IMR-90 (cell line): ENCODE results near the gene SPAST. TPM values are rescaled to one million over a fixed set of nuclear protein-coding genes. Genes with fewer than 3 reads are reported as not detected.
"Not testable (repeated sequence)": the region's sequence is repeated elsewhere in the genome, so short reads cannot be mapped to it uniquely, and the experiment has no call there.

Experiments used
- ATAC-seq: fragments of 200-7000 bp; cut with Tn5 transposase; 2 replicates; pipeline ENCODE4 v1.9.1; 2020; ENCODE audit warnings: low read depth, mild to moderate bottlenecking, moderate library complexity
- BruUV-seq: library from RNA; stranded (reverse); fragments of 400-500 nt; replicated peaks from 2 replicates; lab custom pipeline; 2021; lab: Mats Ljungman, UMichigan
- CTCF ChIA-PET: fragments of 300-600 bp; formaldehyde crosslinking; extraction: SDS; loops from one replicate; lab custom pipeline; 2021; ENCODE audit warnings: antibody characterized with exemption; lab: Yijun Ruan, JAX
- POLR2A ChIA-PET: fragments of 300-600 bp; sonication (Branson Sonifier 250); formaldehyde crosslinking; loops from one replicate; lab custom pipeline; 2022; ENCODE audit warnings: antibody characterized with exemption; ENCODE audit not compliant: unreplicated experiment; lab: Charles Lee
- DNase-seq: peaks from one replicate; pipeline ENCODE4 v3.0.0; 2013
- H2AFZ ChIP-seq: replicated peaks from 2 replicates; pipeline ENCODE3; 2013; ENCODE audit warnings: low read length, mild to moderate bottlenecking; ENCODE audit not compliant: poor library complexity
- H2AK5ac ChIP-seq: 2 replicates; pipeline ENCODE4 v1.6.1; 2013; ENCODE audit warnings: low read depth, low read length, inconsistent platforms
- H2AK9ac ChIP-seq: replicated peaks from 2 replicates; pipeline ENCODE3; 2013; ENCODE audit warnings: mild to moderate bottlenecking, low read depth, low read length, moderate library complexity; ENCODE audit not compliant: poor library complexity
- H2BK120ac ChIP-seq: 2 replicates; pipeline ENCODE4 v1.6.1; 2013; ENCODE audit warnings: low read depth, low read length, inconsistent platforms
- H2BK15ac ChIP-seq: 3 replicates; pipeline ENCODE4 v1.6.1; 2013; ENCODE audit warnings: low read depth, low read length, inconsistent platforms
- H2BK20ac ChIP-seq: 2 replicates; pipeline ENCODE4 v1.6.1; 2013; ENCODE audit warnings: low read depth, mild to moderate bottlenecking, inconsistent platforms, low read length, moderate library complexity
- H2BK5ac ChIP-seq: 2 replicates; pipeline ENCODE4 v1.6.1; 2013; ENCODE audit warnings: mild to moderate bottlenecking, low read depth, low read length, inconsistent platforms; ENCODE audit not compliant: poor library complexity, severe bottlenecking
- H3K14ac ChIP-seq: replicated peaks from 2 replicates; pipeline ENCODE4 v1.6.1; 2013; ENCODE audit warnings: low read depth, low read length, inconsistent platforms
- H3K18ac ChIP-seq: 2 replicates; pipeline ENCODE4 v1.6.1; 2013; ENCODE audit warnings: low read depth, low read length, control low read depth
- H3K23ac ChIP-seq: 2 replicates; pipeline ENCODE4 v1.6.1; 2013; ENCODE audit warnings: low read depth, low read length, inconsistent platforms
- H3K27ac ChIP-seq: 2 replicates; pipeline ENCODE4 v1.5.1; 2013; ENCODE audit warnings: mild to moderate bottlenecking, control low read depth, low read length; ENCODE audit not compliant: insufficient read depth
- H3K27me3 ChIP-seq: 2 replicates; pipeline ENCODE4 v1.6.1; 2013; ENCODE audit warnings: low read length; ENCODE audit not compliant: control insufficient read depth, insufficient read depth
- H3K36me3 ChIP-seq: 2 replicates; pipeline ENCODE4 v1.6.1; 2013; ENCODE audit warnings: low read length, mixed read lengths; ENCODE audit not compliant: control insufficient read depth, insufficient read depth
- H3K4ac ChIP-seq: 2 replicates; pipeline ENCODE4 v1.6.1; 2013; ENCODE audit warnings: low read depth, low read length, inconsistent platforms
- H3K4me1 ChIP-seq: 2 replicates; pipeline ENCODE4 v1.6.1; 2013; ENCODE audit warnings: low read length, mixed read lengths; ENCODE audit not compliant: control insufficient read depth, insufficient read depth
- H3K4me2 ChIP-seq: 2 replicates; pipeline ENCODE4 v1.6.1; 2013; ENCODE audit warnings: low read depth, mild to moderate bottlenecking, control low read depth, low read length, moderate library complexity
- H3K4me3 ChIP-seq: 2 replicates; pipeline ENCODE4 v1.5.1; 2013; ENCODE audit warnings: low read depth, mild to moderate bottlenecking, control low read depth, low read length, moderate library complexity; ENCODE audit not compliant: insufficient read depth
- H3K56ac ChIP-seq: 2 replicates; pipeline ENCODE4 v1.6.1; 2013; ENCODE audit warnings: low read length, inconsistent platforms; ENCODE audit not compliant: insufficient read depth; ENCODE audit errors: extremely low read depth
- H3K79me1 ChIP-seq, 2 experiments: 2 replicates each; pipeline ENCODE4 v1.6.1; 2013; ENCODE audit warnings: low read length in 2 of 2, inconsistent platforms in 1 of 2, low read depth in 1 of 2
- H3K9ac ChIP-seq: 2 replicates; pipeline ENCODE4 v1.6.1; 2013; ENCODE audit warnings: low read depth, low read length, control low read depth
- H3K9me1 ChIP-seq: 2 replicates; pipeline ENCODE4 v1.6.1; 2013; ENCODE audit warnings: low read length, inconsistent platforms; ENCODE audit not compliant: insufficient read depth
- H3K9me3 ChIP-seq: 2 replicates; pipeline ENCODE4 v1.6.1; 2013; ENCODE audit warnings: low read length; ENCODE audit not compliant: control insufficient read depth, insufficient read depth
- H4K20me1 ChIP-seq: 2 replicates; pipeline ENCODE4 v1.6.1; 2013; ENCODE audit warnings: low read length, inconsistent platforms; ENCODE audit not compliant: insufficient read depth
- H4K5ac ChIP-seq: 2 replicates; pipeline ENCODE4 v1.6.1; 2013; ENCODE audit warnings: mild to moderate bottlenecking, low read depth, low read length, control low read depth
- H4K8ac ChIP-seq, 2 experiments: 2 replicates each; pipeline ENCODE4 v1.6.1; 2013; ENCODE audit warnings: low read depth in 2 of 2, low read length in 2 of 2, control low read depth in 1 of 2, inconsistent platforms in 1 of 2
- H4K91ac ChIP-seq: 2 replicates; pipeline ENCODE4 v1.6.1; 2013; ENCODE audit warnings: low read depth, low read length, inconsistent platforms; ENCODE audit not compliant: insufficient read depth
- WGBS, 2 experiments: methylation state at CpG; one replicate each; pipeline versions ENCODE4 v1.1.5 to v1.1.7; 2013; ENCODE audit warnings: missing lambda C conversion rate in 2 of 2; ENCODE audit not compliant: insufficient read length in 1 of 2; ENCODE audit errors: extremely low coverage in 2 of 2; 5-methylcytosine and 5-hydroxymethylcytosine counted together
- dilution Hi-C: fragments of 300-500 bp; cut with HindIII; formaldehyde crosslinking; loops from one replicate; pipeline ENCODE4 v1.14.3; 2018; ENCODE audit warnings: low sequenced_read_pairs; ENCODE audit not compliant: unreplicated experiment
- in situ Hi-C: fragments of 300-500 bp; cut with MboI; formaldehyde crosslinking; loops from 3 replicates; pipeline ENCODE4 v1.14.3; 2019; ENCODE audit warnings: low sequenced_read_pairs, inconsistent platforms, mixed read lengths
- intact Hi-C: fragments of 100-400 bp; cut with micrococcal nuclease; formaldehyde crosslinking; loops from 2 replicates; pipeline ENCODE4 v1.10.0; 2022
- polyA plus RNA-seq, 3 experiments: library from polyadenylated mRNA; depleted of rRNA; stranded (reverse); fragments of >200 nt; gene quantifications; 2 replicates each; pipeline ENCODE4 v1.2.3, GENCODE V29; 2012; ENCODE audit warnings: low replicate concordance in 1 of 3
- total RNA-seq: library from RNA; depleted of rRNA; stranded (reverse); fragments of >200 nt; gene quantifications from 2 replicates; pipeline ENCODE4 v1.2.3, GENCODE V29; 2012

The SPAST gene
- total and polyA plus RNA-seq, 2 of the 4 experiments (the other 2 are of a cell fraction) = 5.3 to 14.5 TPM

DNA sequence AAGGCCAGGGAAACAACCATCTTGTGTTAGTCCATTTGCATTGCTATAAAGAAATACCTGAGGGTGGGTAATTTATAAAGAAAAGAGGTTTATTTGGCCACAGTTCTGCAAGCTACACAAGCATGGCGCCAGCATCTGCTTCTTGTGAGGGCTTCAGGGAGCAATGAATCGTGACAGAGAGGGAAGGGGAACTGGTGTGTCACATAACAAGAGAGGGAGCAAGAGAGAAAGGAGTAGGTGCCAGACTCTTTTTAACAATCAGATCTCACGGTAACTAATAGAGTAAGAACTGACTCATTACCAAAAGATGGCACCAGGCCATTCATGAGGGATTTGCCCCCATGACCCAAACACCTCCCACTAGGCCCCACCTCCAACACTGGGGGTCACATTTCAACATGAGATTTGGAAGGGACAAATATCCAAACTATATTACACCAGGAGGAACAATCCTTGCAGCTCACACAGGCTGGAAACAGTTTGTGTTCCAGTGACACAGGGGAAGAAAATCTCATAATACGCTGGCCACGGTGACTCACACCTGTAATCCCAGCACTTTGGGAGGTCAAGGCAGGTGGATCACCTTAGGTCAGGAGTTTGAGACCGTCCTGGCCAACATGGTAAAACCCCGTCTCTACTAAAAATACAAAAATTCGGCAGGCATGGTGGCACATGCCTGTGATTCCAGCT lies 29.0 kb upstream of the SPAST start:
- H3K36me3 ChIP-seq, intact Hi-C loops, BruUV-seq, H3K9ac ChIP-seq, H3K18ac ChIP-seq, H3K9me3 ChIP-seq, H2AFZ ChIP-seq, H3K27me3 ChIP-seq, H4K8ac ChIP-seq, H3K4me2 ChIP-seq, H3K14ac ChIP-seq, H4K5ac ChIP-seq, dilution Hi-C loops, H2BK20ac ChIP-seq, H2AK9ac ChIP-seq, H2BK15ac ChIP-seq, CTCF ChIA-PET, H3K23ac ChIP-seq, H3K27ac ChIP-seq, ATAC-seq, POLR2A ChIA-PET, H3K4me1 ChIP-seq, H4K91ac ChIP-seq, H2AK5ac ChIP-seq, in situ Hi-C loops, H3K9me1 ChIP-seq, H2BK120ac ChIP-seq, H4K20me1 ChIP-seq, H3K4ac ChIP-seq, H3K4me3 ChIP-seq, H2BK5ac ChIP-seq, H3K56ac ChIP-seq: not testable (repeated sequence)
- H3K79me1 ChIP-seq = peaks cover 8 to 30% of the 10 kb centered on the region in 2 experiments
- peak; percentile 25 for DNase-seq
- 100% methylated on average over 2 of the region's 8 CpGs; no CpG with 5 or more reads in 1 of the 2 experiments for WGBS, 2 experiments
